ENCODE results near the gene ODAD3. TPM values are rescaled to one million over a fixed set of nuclear protein-coding genes. Genes with fewer than 3 reads are reported as not detected.

Gene ODAD3
- total RNA-seq, 1 donor from 2014 or later, result 0.47 TPM

DNA sequence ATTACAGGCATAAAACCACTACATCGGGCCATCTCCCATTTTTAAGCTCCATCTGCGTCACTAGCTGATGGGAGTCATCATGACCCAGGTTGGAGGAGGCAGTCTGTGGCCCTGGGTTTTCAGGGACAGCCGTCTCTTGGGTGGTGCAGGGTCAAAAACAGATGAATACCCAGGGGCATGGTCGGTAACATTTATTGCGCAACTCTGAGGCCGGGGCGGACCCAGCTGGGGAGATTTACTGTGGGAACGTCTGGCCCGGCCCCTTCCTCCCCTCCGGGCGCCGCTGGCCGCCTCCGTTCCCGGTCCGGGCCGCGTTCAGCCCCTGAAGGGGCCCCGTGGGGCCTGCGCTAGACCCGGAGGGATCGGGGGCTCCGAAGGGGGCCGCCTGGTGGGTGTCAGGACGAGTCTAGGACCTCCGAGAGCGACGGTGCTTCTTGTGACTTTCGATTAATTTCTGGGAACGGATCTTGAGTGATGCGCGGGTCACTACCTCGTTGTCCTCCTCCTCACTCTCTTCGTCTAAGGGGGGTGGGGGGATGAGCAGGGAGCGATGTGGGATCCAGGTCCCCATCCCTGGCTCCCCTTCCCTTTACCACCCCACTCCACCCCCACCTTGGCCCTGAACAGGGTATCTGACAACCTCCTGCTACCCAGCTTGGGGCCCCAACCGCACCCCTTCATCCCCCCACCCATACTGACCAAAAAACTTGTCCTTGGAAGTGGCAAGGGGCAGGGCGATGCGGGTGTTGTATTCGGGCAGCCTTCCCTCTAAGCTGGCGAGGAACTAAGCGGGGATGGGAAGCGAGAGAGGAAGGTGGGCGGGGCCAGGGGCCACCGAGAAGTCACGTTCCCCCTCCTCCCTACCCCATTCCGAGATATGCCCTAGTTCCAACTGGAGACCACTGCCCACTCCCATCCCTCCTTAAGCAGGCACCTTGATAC, 14.2 kb downstream of the ODAD3 start:
- Histone ChIP-seq H4K20me1 (ENCODE audit: low read depth) (peaks cover 4% of the 10 kb centered on the region), H2AFZ (replicated peaks) (peak overlapping the region; percentile 77), H3K27me3 (peaks cover 76% of the 10 kb centered on the region), H3K9ac (no peak overlapping the region), H3K4me3 (peak overlapping the region; percentile 38), H3K79me2 (ENCODE audit: low read depth) (no peaks in the 10 kb centered on the region), H3K4me1 (peaks cover 8% of the 10 kb centered on the region), H3F3A (ENCODE audit: low read depth) (peaks cover 39% of the 10 kb centered on the region), H3K27ac (no peak overlapping the region), H3K4me2 (peak overlapping the region; percentile 80), H3K9me3 (ENCODE audit: low read depth) (no peaks in the 10 kb centered on the region), H3K36me3 (no peaks in the 10 kb centered on the region)
- H3K9me3 Mint-ChIP-seq, result peaks cover 10% of the 10 kb centered on the region
- peaks cover 72% of the 10 kb centered on the region for H3K27me3 Mint-ChIP-seq (ENCODE audit: insufficient read depth, low read depth)
- H3K36me3 Mint-ChIP-seq, result no peaks in the 10 kb centered on the region
- H3K4me3 Mint-ChIP-seq, result peak overlapping the region; percentile 81
- peaks cover 12% of the 10 kb centered on the region for H3K4me1 Mint-ChIP-seq
- TF ChIP-seq EZH2phosphoT487 (IDR thresholded peaks at IDR 0.05) (peak; percentile 40), EZH2 (IDR thresholded peaks at IDR 0.05) (peak; percentile 48)
- TF ChIP-seq, protein P1, sequence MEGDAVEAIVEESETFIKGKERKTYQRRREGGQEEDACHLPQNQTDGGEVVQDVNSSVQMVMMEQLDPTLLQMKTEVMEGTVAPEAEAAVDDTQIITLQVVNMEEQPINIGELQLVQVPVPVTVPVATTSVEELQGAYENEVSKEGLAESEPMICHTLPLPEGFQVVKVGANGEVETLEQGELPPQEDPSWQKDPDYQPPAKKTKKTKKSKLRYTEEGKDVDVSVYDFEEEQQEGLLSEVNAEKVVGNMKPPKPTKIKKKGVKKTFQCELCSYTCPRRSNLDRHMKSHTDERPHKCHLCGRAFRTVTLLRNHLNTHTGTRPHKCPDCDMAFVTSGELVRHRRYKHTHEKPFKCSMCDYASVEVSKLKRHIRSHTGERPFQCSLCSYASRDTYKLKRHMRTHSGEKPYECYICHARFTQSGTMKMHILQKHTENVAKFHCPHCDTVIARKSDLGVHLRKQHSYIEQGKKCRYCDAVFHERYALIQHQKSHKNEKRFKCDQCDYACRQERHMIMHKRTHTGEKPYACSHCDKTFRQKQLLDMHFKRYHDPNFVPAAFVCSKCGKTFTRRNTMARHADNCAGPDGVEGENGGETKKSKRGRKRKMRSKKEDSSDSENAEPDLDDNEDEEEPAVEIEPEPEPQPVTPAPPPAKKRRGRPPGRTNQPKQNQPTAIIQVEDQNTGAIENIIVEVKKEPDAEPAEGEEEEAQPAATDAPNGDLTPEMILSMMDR (IDR thresholded peaks at IDR 0.05), result no peak
- DNase-seq (ENCODE audit: low spot score), result peak; percentile 65
- no peak overlapping the region for H3K27ac Mint-ChIP-seq

DNA sequence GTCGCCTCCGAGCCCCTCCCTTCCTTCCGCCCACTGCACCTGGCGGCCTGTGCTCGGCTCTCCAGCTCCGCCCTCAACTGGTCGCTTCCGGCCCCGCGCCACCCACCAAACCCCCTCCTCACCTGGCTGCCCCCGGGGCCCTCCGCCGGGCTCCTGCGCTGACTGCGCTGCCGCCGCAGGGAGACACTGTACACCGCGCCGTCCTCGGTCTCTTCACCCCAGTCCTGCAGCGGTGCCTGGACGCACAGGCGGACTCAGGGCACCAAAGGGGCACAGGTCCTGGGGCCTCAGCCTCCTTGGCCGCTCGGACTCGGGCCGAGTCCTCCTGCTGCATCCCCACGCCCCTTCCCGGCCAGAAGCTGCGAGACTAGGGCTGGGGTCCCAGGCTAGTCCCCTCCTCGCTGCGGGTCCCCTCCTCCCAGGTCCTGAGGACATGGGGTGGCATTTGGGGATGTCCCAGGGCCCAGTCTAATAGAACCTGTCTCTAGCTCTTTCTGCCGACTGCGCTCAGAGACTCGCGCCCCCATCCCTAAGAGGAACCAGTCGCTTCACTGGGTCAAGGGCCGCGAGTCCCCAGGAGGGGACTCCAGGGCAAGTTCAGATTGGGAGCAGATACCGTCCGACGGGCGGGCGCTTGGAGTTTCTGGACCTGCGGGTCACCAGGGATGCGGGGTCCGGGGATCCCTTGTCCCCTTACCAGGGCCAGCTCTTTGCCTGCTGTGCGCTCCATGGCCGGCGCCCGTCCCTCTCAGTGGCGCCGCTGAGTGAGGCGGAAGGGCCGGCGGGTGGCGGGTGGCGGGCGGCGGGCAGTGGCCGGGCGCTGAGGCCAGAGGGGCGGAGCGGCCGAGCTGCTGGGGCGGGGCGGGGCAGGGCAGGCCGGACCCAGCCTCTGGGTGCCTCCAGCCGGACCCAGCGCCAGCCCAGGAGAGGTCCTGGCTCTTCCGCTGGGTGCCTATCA, 16.1 kb downstream of the ODAD3 start, which contains the start of gene RGL3:
TSS of gene RGL3 (minus strand) at position 766 of the 958 bp plus-strand sequence. CDS start at position 730, 36 bp downstream.
- Histone ChIP-seq H3K36me3 (no peaks in the 10 kb centered on the region), H3F3A (ENCODE audit: low read depth) (peaks cover 28% of the 10 kb centered on the region), H2AFZ (replicated peaks) (peak within 1 kb of the TSS; percentile 53), H3K4me3 (peak within 1 kb of the TSS; percentile 64), H4K20me1 (ENCODE audit: low read depth) (peaks cover 4% of the 10 kb centered on the region), H3K9ac (no peak within 1 kb of the TSS), H3K27ac (no peak within 1 kb of the TSS), H3K79me2 (ENCODE audit: low read depth) (no peaks in the 10 kb centered on the region), H3K4me2 (peak within 1 kb of the TSS; percentile 95), H3K9me3 (ENCODE audit: low read depth) (no peaks in the 10 kb centered on the region), H3K4me1 (peaks cover 8% of the 10 kb centered on the region), H3K27me3 (peaks cover 70% of the 10 kb centered on the region)
- Mint-ChIP-seq H3K27ac (no peak within 1 kb of the TSS), H3K4me1 (peaks cover 12% of the 10 kb centered on the region), H3K36me3 (no peaks in the 10 kb centered on the region), H3K27me3 (ENCODE audit: insufficient read depth, low read depth) (peaks cover 75% of the 10 kb centered on the region), H3K9me3 (peaks cover 8% of the 10 kb centered on the region), H3K4me3 (peak within 1 kb of the TSS; percentile 81)
- peak; percentile 81 for TF ChIP-seq EZH2phosphoT487 (IDR thresholded peaks at IDR 0.05)
- TF ChIP-seq, protein P1 (IDR thresholded peaks at IDR 0.05), result no peak
- peak; percentile 82 for TF ChIP-seq EZH2 (IDR thresholded peaks at IDR 0.05)
- DNase-seq (ENCODE audit: low spot score), result peak; percentile 67

DNA sequence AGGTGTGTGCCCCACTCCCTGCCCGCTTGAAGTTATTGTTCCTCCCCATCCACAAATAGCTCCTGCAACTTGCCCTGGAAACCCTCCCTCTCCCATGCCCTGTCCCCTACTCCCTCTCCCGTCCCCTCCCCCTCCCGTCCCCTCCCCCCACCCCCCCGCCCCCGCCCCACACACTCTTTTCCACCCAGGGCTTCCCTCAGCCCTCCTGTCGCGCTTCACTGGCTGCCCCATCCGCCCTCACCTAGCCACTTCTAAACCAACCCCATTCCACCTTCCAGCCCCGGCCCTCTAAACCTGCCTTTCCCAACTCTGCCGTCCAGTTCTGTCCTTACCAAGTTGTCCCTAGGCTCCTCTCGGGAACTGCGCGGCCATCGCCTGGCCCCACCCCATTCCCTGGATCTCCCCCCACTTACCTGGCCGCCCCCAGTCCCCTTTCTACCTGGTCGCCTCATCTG, 16.8 kb downstream of the ODAD3 start:
- no peaks in the 10 kb centered on the region for H3K9me3 ChIP-seq (ENCODE audit: low read depth)
- H3K4me3 ChIP-seq, result peak overlapping the region; percentile 64
- H3K4me2 ChIP-seq, result peak overlapping the region; percentile 95
- H3K79me2 ChIP-seq (ENCODE audit: low read depth), result no peaks in the 10 kb centered on the region
- H3K36me3 Mint-ChIP-seq, result no peaks in the 10 kb centered on the region
- H2AFZ ChIP-seq (replicated peaks), result peak overlapping the region; percentile 53
- no peak for DNase-seq (ENCODE audit: low spot score)
- H3K9me3 Mint-ChIP-seq, result peaks cover 6% of the 10 kb centered on the region
- peaks cover 63% of the 10 kb centered on the region for H3K27me3 ChIP-seq
- peaks cover 68% of the 10 kb centered on the region for H3K27me3 Mint-ChIP-seq (ENCODE audit: insufficient read depth, low read depth)
- H3K27ac ChIP-seq, result no peak overlapping the region
- H3K9ac ChIP-seq, result no peak overlapping the region
- no peak overlapping the region for H3K27ac Mint-ChIP-seq
- H3K4me1 ChIP-seq, result peaks cover 8% of the 10 kb centered on the region
- peaks cover 4% of the 10 kb centered on the region for H4K20me1 ChIP-seq (ENCODE audit: low read depth)
- peaks cover 28% of the 10 kb centered on the region for H3F3A ChIP-seq (ENCODE audit: low read depth)
- TF ChIP-seq EZH2phosphoT487 (IDR thresholded peaks at IDR 0.05), result no peak
- TF ChIP-seq EZH2 (IDR thresholded peaks at IDR 0.05), result no peak
- TF ChIP-seq, protein P1 (IDR thresholded peaks at IDR 0.05), result no peak
- peak overlapping the region; percentile 67 for H3K4me3 Mint-ChIP-seq
- H3K4me1 Mint-ChIP-seq, result peaks cover 12% of the 10 kb centered on the region
- no peaks in the 10 kb centered on the region for H3K36me3 ChIP-seq

All from neural progenitor cell (in vitro differentiated cells).